Measurements from ENCODE around the gene MB21D2.
"Not testable (repeated sequence)": the region's sequence is repeated elsewhere in the genome, so short reads cannot be mapped to it uniquely, and the experiment has no call there.

MB21D2 gene

DNA sequence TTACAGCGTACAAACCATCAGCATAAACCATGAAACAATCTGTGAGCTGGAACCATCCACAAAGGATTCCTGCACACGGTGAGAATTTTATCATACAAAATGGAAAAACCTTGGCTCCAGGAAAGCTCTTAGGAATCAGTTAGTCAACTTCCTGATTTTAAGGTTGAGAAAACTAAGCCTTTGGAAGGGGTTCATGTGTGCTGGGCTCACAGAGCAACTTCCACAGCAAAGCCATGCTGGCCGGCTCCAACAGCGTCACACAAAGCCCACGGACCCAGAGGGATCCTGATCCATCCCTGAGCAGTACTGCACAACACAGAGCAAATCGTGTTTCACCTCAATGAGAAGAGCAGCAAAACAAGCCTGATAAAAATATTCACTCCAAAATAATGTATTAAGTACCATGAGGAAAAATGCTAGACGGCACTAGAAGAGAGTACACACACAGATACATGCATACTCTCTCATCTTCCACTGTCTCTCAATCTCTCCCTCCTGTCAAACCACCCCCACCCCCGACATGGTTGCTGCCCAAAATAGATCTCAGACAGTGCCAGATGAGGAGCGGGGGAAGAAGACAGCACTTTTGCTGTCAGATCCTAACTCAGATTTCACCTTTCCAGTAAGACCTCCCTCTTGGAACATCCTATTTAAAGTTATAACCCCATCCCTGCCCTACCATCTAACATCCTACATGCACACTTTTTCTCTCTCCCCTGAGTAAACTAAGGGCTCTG is 58.6 kb downstream of the MB21D2 start:
- Histone ChIP-seq H3K9ac (ENCODE audit: low read depth, low read length) (no peak overlapping the region), H3K27me3 (ENCODE audit: control insufficient read depth, insufficient read depth, low read length) (no peaks in the 10 kb centered on the region), H3K4me1 (ENCODE audit: control insufficient read depth, insufficient read depth, low read length) (peaks cover 25% of the 10 kb centered on the region), H3K9me3 (ENCODE audit: control insufficient read depth, insufficient read depth, low read length) (no peaks in the 10 kb centered on the region), H3K36me3 (ENCODE audit: control insufficient read depth, insufficient read depth, low read length) (no peaks in the 10 kb centered on the region), H3K4me3 (ENCODE audit: low read depth, low read length) (no peak overlapping the region), H3K27ac (ENCODE audit: low read depth, low read length) (no peak overlapping the region)

DNA sequence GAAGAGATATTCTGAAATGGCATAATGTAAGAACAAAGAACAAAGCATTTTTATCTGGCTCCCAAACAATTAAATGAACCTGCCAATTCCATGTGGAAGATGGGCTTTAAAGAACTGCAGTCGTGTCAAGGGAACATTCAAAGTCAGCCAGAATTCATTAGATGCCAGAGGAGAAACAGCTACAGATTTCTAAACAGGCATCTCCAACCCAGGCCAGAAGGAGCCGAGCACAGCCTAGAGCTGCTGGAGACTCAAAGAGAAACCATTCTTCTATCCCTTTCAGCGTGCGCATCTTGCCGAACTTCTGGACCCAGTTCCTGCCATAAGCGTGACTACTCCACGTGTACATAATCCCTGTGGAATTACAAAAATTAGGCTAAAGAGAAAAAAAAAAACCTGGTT is 60.4 kb downstream of the MB21D2 start:
- no peak overlapping the region for H3K27ac ChIP-seq (ENCODE audit: low read depth, low read length)
- no peak overlapping the region for H3K9ac ChIP-seq (ENCODE audit: low read depth, low read length)
- peaks cover 39% of the 10 kb centered on the region for H3K4me1 ChIP-seq (ENCODE audit: control insufficient read depth, insufficient read depth, low read length)
- no peaks in the 10 kb centered on the region for H3K9me3 ChIP-seq (ENCODE audit: control insufficient read depth, insufficient read depth, low read length)
- no peak overlapping the region for H3K4me3 ChIP-seq (ENCODE audit: low read depth, low read length)
- H3K27me3 ChIP-seq (ENCODE audit: control insufficient read depth, insufficient read depth, low read length), result no peaks in the 10 kb centered on the region
- H3K36me3 ChIP-seq (ENCODE audit: control insufficient read depth, insufficient read depth, low read length), result no peaks in the 10 kb centered on the region

DNA sequence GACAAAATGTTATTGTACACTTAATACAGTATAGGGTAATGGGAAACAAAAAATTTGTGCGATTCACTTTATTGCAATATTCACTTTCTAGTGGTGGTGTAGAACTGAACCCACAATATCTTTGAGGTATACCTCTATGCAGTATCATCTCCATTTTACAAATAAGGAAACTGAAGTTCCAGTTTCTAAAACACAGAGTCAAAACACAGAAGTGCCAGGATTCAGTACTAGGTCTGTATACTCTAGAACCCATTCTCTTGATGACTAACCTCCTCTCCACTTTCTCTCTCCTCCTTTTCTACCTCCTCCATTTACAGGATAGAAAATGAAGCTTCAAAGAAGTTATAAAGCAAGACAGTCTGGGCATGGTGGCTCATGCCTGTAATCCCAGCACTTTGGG is 62.2 kb downstream of the MB21D2 start:
- no peaks in the 10 kb centered on the region for H3K9me3 ChIP-seq (ENCODE audit: control insufficient read depth, insufficient read depth, low read length)
- no peak overlapping the region for H3K4me3 ChIP-seq (ENCODE audit: low read depth, low read length)
- H3K27me3 ChIP-seq (ENCODE audit: control insufficient read depth, insufficient read depth, low read length), result no peaks in the 10 kb centered on the region
- no peak overlapping the region for H3K27ac ChIP-seq (ENCODE audit: low read depth, low read length)
- H3K4me1 ChIP-seq (ENCODE audit: control insufficient read depth, insufficient read depth, low read length), result peaks cover 36% of the 10 kb centered on the region
- no peak overlapping the region for H3K9ac ChIP-seq (ENCODE audit: low read depth, low read length)
- no peaks in the 10 kb centered on the region for H3K36me3 ChIP-seq (ENCODE audit: control insufficient read depth, insufficient read depth, low read length)

DNA sequence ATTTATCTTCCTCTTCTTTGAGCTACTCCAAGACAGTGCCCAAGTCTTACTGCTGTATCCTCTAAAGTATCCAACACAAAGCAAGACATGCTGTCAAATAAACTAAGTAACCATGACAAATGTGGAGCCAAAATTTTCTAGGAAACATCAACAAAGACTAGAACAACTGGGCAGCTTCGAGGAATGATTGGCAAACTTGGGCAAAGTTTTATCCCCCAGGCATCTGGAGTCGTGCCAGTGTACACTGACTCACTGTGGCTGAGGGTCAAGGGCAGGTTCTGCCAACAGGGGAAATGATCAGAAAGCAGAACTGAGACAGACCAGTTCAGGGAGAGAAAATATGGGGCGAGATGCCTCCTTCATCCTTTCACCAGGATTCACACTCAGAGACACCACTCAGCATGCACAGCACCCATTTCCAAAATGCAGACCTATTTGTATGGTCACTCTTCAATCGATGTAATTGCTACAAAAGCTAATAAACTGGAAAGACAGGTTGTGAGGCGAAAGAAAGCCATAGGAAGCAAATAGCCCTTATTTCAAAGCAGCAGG is 65.8 kb downstream of the MB21D2 start:
- Histone ChIP-seq H3K9ac (ENCODE audit: low read depth, low read length) (no peak overlapping the region), H3K36me3 (ENCODE audit: control insufficient read depth, insufficient read depth, low read length) (no peaks in the 10 kb centered on the region), H3K4me3 (ENCODE audit: low read depth, low read length) (no peak overlapping the region), H3K27me3 (ENCODE audit: control insufficient read depth, insufficient read depth, low read length) (no peaks in the 10 kb centered on the region), H3K27ac (ENCODE audit: low read depth, low read length) (no peak overlapping the region), H3K4me1 (ENCODE audit: control insufficient read depth, insufficient read depth, low read length) (peaks cover 37% of the 10 kb centered on the region), H3K9me3 (ENCODE audit: control insufficient read depth, insufficient read depth, low read length) (no peaks in the 10 kb centered on the region)

DNA sequence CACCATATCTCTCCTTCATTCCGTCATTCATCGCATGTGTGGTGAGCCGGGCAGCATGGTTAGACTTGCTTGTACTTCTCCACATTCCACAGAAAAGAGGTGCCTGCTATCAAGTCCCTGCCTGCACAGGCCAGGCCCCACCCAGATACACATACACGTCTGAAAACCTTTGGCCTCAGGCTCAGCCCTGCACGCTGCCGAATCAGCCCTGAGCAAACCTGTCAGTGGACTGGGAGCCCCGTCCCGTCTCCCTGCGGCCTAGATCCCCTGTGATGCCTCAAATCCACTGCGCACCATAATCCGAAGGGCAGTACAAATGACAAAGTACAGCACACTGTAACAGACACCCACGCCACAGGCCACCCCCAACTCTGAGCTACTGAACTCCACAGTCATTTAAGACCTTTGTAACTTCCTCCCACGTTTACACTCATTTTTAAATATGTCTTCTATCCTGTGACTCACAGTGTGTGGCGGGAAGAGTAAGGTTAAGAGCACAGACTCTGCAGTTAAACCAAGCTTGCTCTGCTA is 67.1 kb downstream of the MB21D2 start:
- no peaks in the 10 kb centered on the region for H3K27me3 ChIP-seq (ENCODE audit: control insufficient read depth, insufficient read depth, low read length)
- no peak overlapping the region for H3K4me3 ChIP-seq (ENCODE audit: low read depth, low read length)
- peaks cover 37% of the 10 kb centered on the region for H3K4me1 ChIP-seq (ENCODE audit: control insufficient read depth, insufficient read depth, low read length)
- peak overlapping the region; percentile 24 for H3K27ac ChIP-seq (ENCODE audit: low read depth, low read length)
- no peaks in the 10 kb centered on the region for H3K9me3 ChIP-seq (ENCODE audit: control insufficient read depth, insufficient read depth, low read length)
- H3K9ac ChIP-seq (ENCODE audit: low read depth, low read length), result no peak overlapping the region
- H3K36me3 ChIP-seq (ENCODE audit: control insufficient read depth, insufficient read depth, low read length), result no peaks in the 10 kb centered on the region

DNA sequence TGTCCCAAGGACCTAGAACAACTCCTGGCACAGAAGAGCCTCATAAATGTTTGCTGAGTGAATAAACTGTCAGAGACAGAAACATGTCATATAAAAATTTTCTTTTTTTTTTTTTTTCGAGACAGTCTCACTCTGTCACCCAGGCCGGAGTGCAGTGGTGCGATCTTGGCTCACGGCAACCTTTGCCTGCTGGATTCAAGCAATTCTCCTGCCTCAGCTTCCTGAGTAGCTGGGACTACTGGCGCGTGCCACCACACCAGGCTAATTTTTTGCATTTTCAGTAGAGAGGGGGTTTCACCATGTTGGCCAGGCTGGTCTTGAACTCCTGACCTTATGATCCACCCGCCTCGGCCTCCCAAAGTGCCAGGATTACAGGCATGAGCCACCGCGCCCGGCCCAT is 67.8 kb downstream of the MB21D2 start:
- H3K9me3 ChIP-seq (ENCODE audit: control insufficient read depth, insufficient read depth, low read length); H3K4me3 ChIP-seq (ENCODE audit: low read depth, low read length); H3K9ac ChIP-seq (ENCODE audit: low read depth, low read length); H3K36me3 ChIP-seq (ENCODE audit: control insufficient read depth, insufficient read depth, low read length); H3K27ac ChIP-seq (ENCODE audit: low read depth, low read length); H3K27me3 ChIP-seq (ENCODE audit: control insufficient read depth, insufficient read depth, low read length): not testable (repeated sequence)
- peaks cover 44% of the 10 kb centered on the region for H3K4me1 ChIP-seq (ENCODE audit: control insufficient read depth, insufficient read depth, low read length)

DNA sequence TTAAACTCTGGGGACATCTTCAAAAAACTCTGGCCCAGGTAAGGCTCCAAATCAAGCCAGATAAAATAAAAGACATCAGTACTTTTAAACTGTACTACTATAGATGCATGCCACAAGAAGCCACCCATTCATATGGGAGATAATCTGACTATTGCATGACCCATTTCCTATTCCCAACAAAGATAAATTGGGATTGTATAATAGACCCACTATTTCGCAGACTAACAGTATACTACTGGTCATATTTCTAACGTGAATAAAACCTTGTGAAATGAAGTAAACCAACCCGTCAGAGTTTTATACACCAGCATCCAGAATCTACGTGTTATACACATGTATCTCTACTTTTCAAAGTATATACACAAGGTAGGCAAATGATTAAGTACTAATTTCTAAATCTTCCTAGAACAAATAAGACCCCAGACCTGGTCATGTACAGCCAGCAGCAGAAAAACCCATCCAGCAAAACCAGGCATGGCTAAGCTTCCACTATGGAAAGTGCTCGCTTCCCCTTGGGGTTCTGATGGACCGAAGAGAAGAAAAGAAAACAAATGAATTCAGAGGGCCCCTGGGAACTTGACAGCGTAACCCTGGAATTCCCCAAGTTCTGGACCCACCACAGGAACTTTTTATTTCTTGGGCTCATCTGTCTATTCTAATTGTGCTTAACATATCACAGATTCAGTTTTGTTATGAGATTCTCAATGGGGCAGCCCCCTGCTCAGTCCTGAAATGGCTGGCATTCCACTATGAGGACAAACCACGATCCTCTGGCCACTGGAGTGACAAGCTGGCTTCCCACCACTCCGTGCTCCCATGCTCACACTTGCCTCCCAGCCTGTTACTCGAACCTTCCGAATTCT is 69.1 kb downstream of the MB21D2 start:
- no peak overlapping the region for H3K9ac ChIP-seq (ENCODE audit: low read depth, low read length)
- peaks cover 33% of the 10 kb centered on the region for H3K4me1 ChIP-seq (ENCODE audit: control insufficient read depth, insufficient read depth, low read length)
- no peak overlapping the region for H3K27ac ChIP-seq (ENCODE audit: low read depth, low read length)
- no peaks in the 10 kb centered on the region for H3K27me3 ChIP-seq (ENCODE audit: control insufficient read depth, insufficient read depth, low read length)
- H3K4me3 ChIP-seq (ENCODE audit: low read depth, low read length), result no peak overlapping the region
- no peaks in the 10 kb centered on the region for H3K9me3 ChIP-seq (ENCODE audit: control insufficient read depth, insufficient read depth, low read length)
- no peaks in the 10 kb centered on the region for H3K36me3 ChIP-seq (ENCODE audit: control insufficient read depth, insufficient read depth, low read length)

DNA sequence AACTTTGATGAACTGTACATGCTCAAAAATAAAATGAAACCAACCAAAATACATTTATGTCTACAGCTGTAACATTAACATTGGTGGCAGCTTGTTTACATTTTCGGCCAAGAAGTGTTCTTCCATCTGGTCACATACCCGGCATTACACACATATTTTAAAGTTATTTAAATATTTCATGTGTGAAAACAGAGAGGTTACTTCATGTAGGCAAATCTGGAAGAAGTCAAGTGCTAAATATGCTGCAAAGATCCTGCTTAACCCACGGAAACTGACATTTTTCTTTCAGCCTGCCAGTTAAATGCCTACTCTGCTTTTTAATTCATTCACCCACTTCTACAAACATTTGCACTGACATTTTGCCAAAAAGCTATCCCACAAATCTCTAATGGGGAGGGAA is 69.7 kb downstream of the MB21D2 start:
- no peak overlapping the region for H3K4me3 ChIP-seq (ENCODE audit: low read depth, low read length)
- H3K9me3 ChIP-seq (ENCODE audit: control insufficient read depth, insufficient read depth, low read length), result no peaks in the 10 kb centered on the region
- no peak overlapping the region for H3K27ac ChIP-seq (ENCODE audit: low read depth, low read length)
- H3K36me3 ChIP-seq (ENCODE audit: control insufficient read depth, insufficient read depth, low read length), result no peaks in the 10 kb centered on the region
- peaks cover 33% of the 10 kb centered on the region for H3K4me1 ChIP-seq (ENCODE audit: control insufficient read depth, insufficient read depth, low read length)
- H3K9ac ChIP-seq (ENCODE audit: low read depth, low read length), result no peak overlapping the region
- H3K27me3 ChIP-seq (ENCODE audit: control insufficient read depth, insufficient read depth, low read length), result no peaks in the 10 kb centered on the region

DNA sequence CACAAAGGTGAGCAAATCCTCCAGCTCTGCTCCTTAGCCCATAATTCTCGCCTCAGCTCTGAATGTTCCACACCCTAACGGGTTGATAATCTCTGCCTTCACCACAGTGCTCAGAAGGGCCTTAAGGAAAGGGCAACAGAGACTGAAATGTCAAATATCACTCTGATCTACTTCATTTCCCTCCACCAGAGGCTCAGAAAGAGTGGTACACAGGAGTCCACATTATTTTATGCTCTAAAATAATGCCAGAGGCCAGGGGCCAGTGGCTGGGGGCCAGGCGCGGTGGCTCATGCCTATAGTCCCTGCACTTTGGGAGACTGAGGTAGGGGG is 72.2 kb downstream of the MB21D2 start:
- Histone ChIP-seq H3K9me3 (ENCODE audit: control insufficient read depth, insufficient read depth, low read length) (no peaks in the 10 kb centered on the region), H3K4me1 (ENCODE audit: control insufficient read depth, insufficient read depth, low read length) (peaks cover 27% of the 10 kb centered on the region), H3K36me3 (ENCODE audit: control insufficient read depth, insufficient read depth, low read length) (no peaks in the 10 kb centered on the region), H3K4me3 (ENCODE audit: low read depth, low read length) (no peak overlapping the region), H3K27ac (ENCODE audit: low read depth, low read length) (no peak overlapping the region), H3K27me3 (ENCODE audit: control insufficient read depth, insufficient read depth, low read length) (no peaks in the 10 kb centered on the region), H3K9ac (ENCODE audit: low read depth, low read length) (no peak overlapping the region)

DNA sequence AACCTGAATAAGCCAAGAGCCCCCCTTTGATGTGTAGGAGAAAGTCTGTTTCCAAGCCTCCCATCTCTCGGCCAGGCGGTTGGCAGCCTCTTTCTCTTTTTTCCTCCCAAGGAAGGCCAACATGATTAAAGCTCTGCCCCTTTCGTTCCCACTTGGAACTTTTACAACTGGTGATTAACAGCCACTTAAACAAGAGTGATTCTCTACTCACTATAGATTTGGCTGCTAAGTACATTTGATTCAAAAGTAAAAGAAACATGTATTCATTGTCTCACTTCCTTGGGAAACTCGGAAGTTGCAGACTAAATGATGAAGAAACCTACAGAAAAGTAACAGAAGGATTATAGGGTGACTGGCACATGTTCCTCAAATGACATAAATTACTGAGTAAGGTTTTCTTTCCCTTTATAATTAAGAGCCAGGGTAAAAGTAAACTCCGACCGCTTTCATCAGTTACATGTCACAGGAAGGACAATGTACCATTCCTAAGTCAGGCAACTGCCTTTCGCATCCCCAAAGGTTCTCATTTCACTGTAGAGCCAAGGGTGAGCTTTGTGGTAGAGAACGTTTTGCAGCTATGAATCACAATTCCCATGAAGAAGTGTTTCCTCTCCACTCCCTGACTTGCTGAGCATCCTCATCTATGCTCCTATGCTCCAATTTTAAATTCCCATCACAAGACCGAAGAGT is 72.7 kb downstream of the MB21D2 start:
- H3K4me1 ChIP-seq (ENCODE audit: control insufficient read depth, insufficient read depth, low read length), result peaks cover 32% of the 10 kb centered on the region
- no peak overlapping the region for H3K9ac ChIP-seq (ENCODE audit: low read depth, low read length)

DNA sequence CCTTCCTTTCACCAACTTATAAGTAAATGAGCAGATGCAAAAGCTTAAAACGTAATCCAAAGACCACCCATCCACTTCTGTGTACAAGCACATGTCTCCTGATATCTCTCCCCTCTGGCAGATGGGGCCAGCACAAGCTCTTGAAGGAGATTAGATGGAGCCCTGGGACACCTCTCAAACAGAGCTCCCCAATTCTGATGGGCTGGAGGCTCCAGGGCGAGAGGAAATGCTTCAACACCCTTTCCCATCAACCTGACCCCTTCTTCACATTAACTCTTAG is 73.2 kb downstream of the MB21D2 start:
- Histone ChIP-seq H3K4me3 (ENCODE audit: low read depth, low read length) (no peak overlapping the region), H3K9ac (ENCODE audit: low read depth, low read length) (no peak overlapping the region), H3K27ac (ENCODE audit: low read depth, low read length) (no peak overlapping the region), H3K4me1 (ENCODE audit: control insufficient read depth, insufficient read depth, low read length) (peaks cover 36% of the 10 kb centered on the region), H3K27me3 (ENCODE audit: control insufficient read depth, insufficient read depth, low read length) (no peaks in the 10 kb centered on the region), H3K9me3 (ENCODE audit: control insufficient read depth, insufficient read depth, low read length) (no peaks in the 10 kb centered on the region), H3K36me3 (ENCODE audit: control insufficient read depth, insufficient read depth, low read length) (no peaks in the 10 kb centered on the region)

More for the DNA sequence above, 72.7 kb downstream of the MB21D2 start:
- Histone ChIP-seq H3K27me3 (ENCODE audit: control insufficient read depth, insufficient read depth, low read length) (no peaks in the 10 kb centered on the region), H3K9me3 (ENCODE audit: control insufficient read depth, insufficient read depth, low read length) (no peaks in the 10 kb centered on the region), H3K4me3 (ENCODE audit: low read depth, low read length) (no peak overlapping the region), H3K27ac (ENCODE audit: low read depth, low read length) (no peak overlapping the region), H3K36me3 (ENCODE audit: control insufficient read depth, insufficient read depth, low read length) (no peaks in the 10 kb centered on the region)

All from HUES48 (cell line).